Right lobe of liver (tissue), 6 donors: Measurements from ENCODE around the gene HBP1. TPM values are rescaled to one million over a fixed set of nuclear protein-coding genes. Genes with fewer than 3 reads are reported as not detected.
A peak's percentile ranks its signal among the peaks of the same experiment; 100 is the strongest.

Source experiments
- ATAC-seq, 4 donors: fragments of 200-7000 bp; cut with Tn5 transposase; one replicate each; pipeline ENCODE4 v1.9.1; 2020; ENCODE audit warnings: mild to moderate bottlenecking in 4 of 4, moderate library complexity in 4 of 4
- DNase-seq, 3 donors: peaks; one replicate each; pipeline ENCODE4 v3.0.0-alpha.2; 2020
- H3K27ac ChIP-seq, 3 donors: fragments of 200-600 bp; one replicate each; pipeline ENCODE4 v1.8.0; 2022
- H3K27me3 ChIP-seq, 2 donors: fragments of 200-600 bp; one replicate each; pipeline ENCODE4 v1.8.0; 2022
- H3K36me3 ChIP-seq, 4 donors: fragments of 200-600 bp; sonication (generic) in 1 of 4; one replicate each; pipeline versions ENCODE4 v1.5.1 to v1.8.0; 2017 to 2022; ENCODE audit warnings: control low read depth in 1 of 4
- H3K4me1 ChIP-seq, 4 donors: fragments of 200-600 bp; sonication (generic) in 1 of 4; one replicate each; pipeline versions ENCODE4 v1.5.1 to v1.8.0; 2017 to 2022; ENCODE audit warnings: control low read depth in 1 of 4
- H3K4me3 ChIP-seq, 3 donors: fragments of 200-600 bp; one replicate each; pipeline ENCODE4 v1.8.0; 2022
- H3K9me3 ChIP-seq, 4 donors: fragments of 200-600 bp; sonication (generic) in 1 of 4; one replicate each; pipeline versions ENCODE4 v1.5.1 to v1.8.0; 2017 to 2022; ENCODE audit warnings: control low read depth in 1 of 4
- POLR2A ChIP-seq: fragments of 450-650 bp; IDR thresholded peaks from one replicate; pipeline ENCODE4 v1.6.1; 2017; ENCODE audit warnings: antibody characterized with exemption, mild to moderate bottlenecking
- WGBS: methylation state at CpG from one replicate; pipeline ENCODE4 v1.1.6; 2018; ENCODE audit warnings: low coverage, low lambda C conversion rate; ENCODE audit not compliant: insufficient coverage; ENCODE audit errors: missing lambda C conversion rate; 5-methylcytosine and 5-hydroxymethylcytosine counted together
- intact Hi-C, 2 donors: fragments of 100-400 bp; cut with DNase I; formaldehyde crosslinking; loops; one replicate each; pipeline versions ENCODE4 v1.11.2 to v1.14.1; 2022
- total RNA-seq, 6 experiments: library from RNA; depleted of rRNA in 2 of 6; stranded (reverse); fragments of >200 nt in 2 of 6; fragmentation: NEBNext Ultra II Directional in 3 of 6; extraction: Animal tissue kit (Norgen Biotek cat#: 25700) in 3 of 6; gene quantifications; one replicate each; pipeline versions ENCODE4 v1.1.0 to v1.2.4, GENCODE V29; 2016 to 2023
- TF ChIP-seq, protein P1 (sequence below), 4 donors: fragments of 200-600 bp in 3 of 4; fragments of 450-650 bp in 1 of 4; IDR thresholded peaks; one replicate each; pipeline versions ENCODE4 v1.5.1 to v1.8.0; 2016 to 2022; ENCODE audit warnings: antibody characterized with exemption in 4 of 4, mild to moderate bottlenecking in 2 of 4
- donor health status: DM: no; HTN: yes; CAD: no.
- donor health status: DM: no; HTN: no; CAD: no.
- donor health status: DM: no; HTN: no; CAD: no.
- donor health status: DM: no; HTN: yes; CAD: no.
- donor health status: DM: no; HTN: yes; CAD: no.

HBP1 gene
- total RNA-seq, 6 experiments from 2014 or later: 30.2 to 50.0 (median 36.9) TPM

GRCh38 chr7:107196834-107197610, 28.2 kb downstream of the HBP1 start:
- DNase-seq (no peak), ATAC-seq (no peak)
- no peaks in the 10 kb centered on the region for H3K9me3 ChIP-seq
- peaks cover 0 to 4% (median 0%) of the 10 kb centered on the region in 4 donors for H3K4me1 ChIP-seq
- no peak for TF ChIP-seq POLR2A
- H3K27me3 ChIP-seq: no peaks in the 10 kb centered on the region
- no peak overlapping the region for H3K27ac ChIP-seq
- 97% methylated on average over 9 of the region's 10 CpGs for WGBS
- peaks cover 0 to 71% (median 27%) of the 10 kb centered on the region in 4 donors for H3K36me3 ChIP-seq
- no peak overlapping the region for H3K4me3 ChIP-seq
- intact Hi-C loops: no loop called here

DNA sequence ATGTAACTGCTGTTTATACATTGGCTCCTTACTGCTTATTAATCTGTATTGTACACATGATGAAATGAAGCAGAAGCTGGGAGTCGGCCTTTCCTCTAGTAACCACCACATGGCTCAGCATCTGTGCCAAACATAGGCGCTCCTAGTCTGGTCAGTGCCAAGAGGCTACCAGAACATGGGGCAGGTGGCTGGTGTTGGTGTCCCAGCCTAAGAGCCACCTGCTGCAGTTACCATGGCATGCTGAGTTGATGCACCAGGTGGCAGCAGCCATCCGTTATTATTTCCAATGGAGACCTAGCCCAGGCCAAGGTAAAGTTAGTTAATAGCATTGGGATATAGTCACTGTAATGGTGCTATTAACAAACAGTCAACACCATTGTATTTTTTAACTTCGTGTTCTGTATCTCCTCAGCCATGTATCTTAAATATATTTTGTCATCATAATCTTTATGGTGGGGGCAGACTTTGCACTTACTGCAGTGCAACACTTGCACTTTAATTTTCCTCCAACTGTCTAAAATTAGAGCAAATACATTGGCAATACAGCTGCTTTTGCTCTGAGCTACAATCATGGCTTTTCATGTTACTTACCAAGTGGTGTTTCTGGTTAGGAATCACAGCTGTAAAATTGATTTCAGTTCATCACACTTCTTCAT, 33.1 kb downstream of the HBP1 start:
- Histone ChIP-seq H3K4me1 (no peaks in the 10 kb centered on the region), H3K27me3 (no peaks in the 10 kb centered on the region), H3K27ac (no peak overlapping the region), H3K36me3 (peaks cover 0 to 74% (median 25%) of the 10 kb centered on the region in 4 donors), H3K9me3 (no peaks in the 10 kb centered on the region), H3K4me3 (no peak overlapping the region)
- intact Hi-C loops: no loop called here
- TF ChIP-seq, protein P1, sequence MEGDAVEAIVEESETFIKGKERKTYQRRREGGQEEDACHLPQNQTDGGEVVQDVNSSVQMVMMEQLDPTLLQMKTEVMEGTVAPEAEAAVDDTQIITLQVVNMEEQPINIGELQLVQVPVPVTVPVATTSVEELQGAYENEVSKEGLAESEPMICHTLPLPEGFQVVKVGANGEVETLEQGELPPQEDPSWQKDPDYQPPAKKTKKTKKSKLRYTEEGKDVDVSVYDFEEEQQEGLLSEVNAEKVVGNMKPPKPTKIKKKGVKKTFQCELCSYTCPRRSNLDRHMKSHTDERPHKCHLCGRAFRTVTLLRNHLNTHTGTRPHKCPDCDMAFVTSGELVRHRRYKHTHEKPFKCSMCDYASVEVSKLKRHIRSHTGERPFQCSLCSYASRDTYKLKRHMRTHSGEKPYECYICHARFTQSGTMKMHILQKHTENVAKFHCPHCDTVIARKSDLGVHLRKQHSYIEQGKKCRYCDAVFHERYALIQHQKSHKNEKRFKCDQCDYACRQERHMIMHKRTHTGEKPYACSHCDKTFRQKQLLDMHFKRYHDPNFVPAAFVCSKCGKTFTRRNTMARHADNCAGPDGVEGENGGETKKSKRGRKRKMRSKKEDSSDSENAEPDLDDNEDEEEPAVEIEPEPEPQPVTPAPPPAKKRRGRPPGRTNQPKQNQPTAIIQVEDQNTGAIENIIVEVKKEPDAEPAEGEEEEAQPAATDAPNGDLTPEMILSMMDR (IDR thresholded peaks at IDR 0.05): peak; percentile 40 to 50 (median 41)
- TF ChIP-seq POLR2A: no peak
- DNase-seq (peak in 1 of 3 donors; percentile 34), ATAC-seq (peak; percentile 82 to 87 (median 83))
- 55% methylated on average over 4 of the region's 4 CpGs for WGBS

DNA sequence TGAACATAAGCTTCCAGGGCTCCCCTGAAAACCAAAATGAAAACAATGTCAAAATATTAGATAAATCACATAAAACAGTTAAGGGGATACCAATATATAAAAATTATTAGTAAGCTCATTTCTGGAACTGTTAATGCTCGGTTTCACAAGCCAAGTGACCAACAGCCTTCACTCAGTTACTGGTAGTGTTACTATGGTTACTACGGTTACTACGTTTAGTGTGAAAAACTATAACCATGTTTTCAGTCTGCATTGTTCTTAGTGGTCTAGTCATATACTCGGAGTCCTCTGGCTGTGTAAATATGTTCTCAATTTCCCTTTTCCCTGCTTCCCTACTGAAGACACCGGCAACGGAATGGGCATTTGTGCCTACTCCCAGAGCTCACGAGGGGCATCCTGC, 34.8 kb downstream of the HBP1 start:
- Histone ChIP-seq H3K9me3 (no peaks in the 10 kb centered on the region), H3K4me1 (no peaks in the 10 kb centered on the region), H3K4me3 (no peak overlapping the region), H3K27ac (no peak overlapping the region), H3K36me3 (peaks cover 0 to 62% (median 26%) of the 10 kb centered on the region in 4 donors), H3K27me3 (no peaks in the 10 kb centered on the region)
- intact Hi-C loops: no loop called here
- DNase-seq: no peak
- 92% methylated on average over 5 of the region's 7 CpGs for WGBS
- no peak for ATAC-seq
- TF ChIP-seq, protein P1 (IDR thresholded peaks at IDR 0.05): no peak
- TF ChIP-seq POLR2A: no peak

DNA sequence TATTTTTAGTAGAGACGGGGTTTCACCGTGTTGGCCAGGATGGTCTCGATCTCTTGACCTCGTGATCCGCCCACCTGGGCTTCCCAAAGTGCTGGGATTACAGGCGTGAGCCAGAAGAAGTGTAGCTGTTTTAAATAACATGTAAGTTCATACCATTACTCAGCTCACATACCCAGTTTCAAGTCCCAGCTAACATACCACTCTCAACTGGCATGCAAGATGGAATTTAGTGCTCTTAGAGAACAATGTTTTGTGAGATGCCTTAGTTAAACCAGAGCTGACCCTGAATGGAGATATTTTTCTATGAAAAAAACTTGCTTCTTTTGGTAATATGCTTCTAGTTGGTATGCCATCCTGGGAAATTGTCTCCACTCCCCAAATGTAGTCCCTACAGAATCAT, 37.3 kb downstream of the HBP1 start:
- 97% methylated on average over 6 of the region's 6 CpGs for WGBS
- Histone ChIP-seq H3K9me3 (no peaks in the 10 kb centered on the region), H3K4me1 (no peaks in the 10 kb centered on the region), H3K36me3 (peaks cover 0 to 37% (median 17%) of the 10 kb centered on the region in 4 donors), H3K27me3 (no peaks in the 10 kb centered on the region), H3K4me3 (no peak overlapping the region), H3K27ac (no peak overlapping the region)
- no peak for DNase-seq
- intact Hi-C loops: no loop called here
- no peak for ATAC-seq
- TF ChIP-seq, protein P1 (IDR thresholded peaks at IDR 0.05): no peak
- no peak for TF ChIP-seq POLR2A

- Histone ChIP-seq H3K4me1 (no peaks in the 10 kb centered on the region), H3K27me3 (no peaks in the 10 kb centered on the region), H3K27ac (no peak overlapping the region), H3K36me3 (peaks cover 0 to 31% (median 14%) of the 10 kb centered on the region in 4 donors), H3K4me3 (no peak overlapping the region), H3K9me3 (no peaks in the 10 kb centered on the region)
- DNase-seq (no peak), ATAC-seq (no peak)
- TF ChIP-seq POLR2A: no peak
- TF ChIP-seq, protein P1 (IDR thresholded peaks at IDR 0.05): no peak
- 63% methylated on average over 3 of the region's 3 CpGs for WGBS
- intact Hi-C loops: no loop called here
Measured at GRCh38 chr7:107206706-107207105, 37.9 kb downstream of the HBP1 start.
